Cardiac muscle cell (in vitro differentiated cells and primary cell): Measurements from ENCODE around the gene NRXN2. TPM values are rescaled to one million over a fixed set of nuclear protein-coding genes. Genes with fewer than 3 reads are reported as not detected.

ENCODE experiments used
- DNase-seq, 2 donors: peaks; one replicate each; pipeline versions ENCODE4 v3.0.0 to v3.0.0-alpha.2; 2010 to 2017; ENCODE audit warnings: low read depth in 1 of 2, low spot score in 1 of 2
- H3K27ac ChIP-seq: fragments of 200-600 bp; sonication (generic); 2 replicates; pipeline ENCODE4 v1.5.1; 2016
- H3K27me3 ChIP-seq: fragments of 200-600 bp; sonication (generic); 2 replicates; pipeline ENCODE4 v1.6.0; 2016; ENCODE audit warnings: control low read depth
- H3K36me3 ChIP-seq: fragments of 200-600 bp; sonication (generic); 2 replicates; pipeline ENCODE4 v1.5.1; 2016; ENCODE audit warnings: control low read depth
- H3K4me1 ChIP-seq: fragments of 200-600 bp; sonication (generic); 2 replicates; pipeline ENCODE4 v1.8.1; 2017; ENCODE audit warnings: low read depth, mild to moderate bottlenecking, mixed run types
- H3K4me3 ChIP-seq: fragments of 200-600 bp; sonication (generic); 2 replicates; pipeline ENCODE4 v1.5.1; 2016; ENCODE audit warnings: mild to moderate bottlenecking
- H3K9me3 ChIP-seq: fragments of 200-600 bp; sonication (generic); 2 replicates; pipeline ENCODE4 v1.5.1; 2017; ENCODE audit warnings: low read depth, mild to moderate bottlenecking, control low read depth
- polyA plus RNA-seq: library from polyadenylated mRNA; unstranded; fragments of >200 nt; fragmentation: Nextera tagmentation; extraction: Ambion mirVana; gene quantifications from 2 replicates; pipeline ENCODE4 v1.2.1, GENCODE V29; 2016
- total RNA-seq: library from RNA; depleted of rRNA; stranded (reverse); fragments of >200 nt; gene quantifications from 2 replicates; pipeline ENCODE4 v1.2.3, GENCODE V29; 2016
- TF ChIP-seq, protein P1 (sequence below): IDR thresholded peaks from 2 replicates; pipeline ENCODE4 v1.5.1; 2012; ENCODE audit warnings: low read depth, mild to moderate bottlenecking, low read length

NRXN2 gene
- total and polyA plus RNA-seq, 2 experiments from 2014 or later = 1.2 to 1.3 TPM

- H3K9me3 ChIP-seq = no peaks in the 10 kb centered on the region
- TF ChIP-seq, protein P1, sequence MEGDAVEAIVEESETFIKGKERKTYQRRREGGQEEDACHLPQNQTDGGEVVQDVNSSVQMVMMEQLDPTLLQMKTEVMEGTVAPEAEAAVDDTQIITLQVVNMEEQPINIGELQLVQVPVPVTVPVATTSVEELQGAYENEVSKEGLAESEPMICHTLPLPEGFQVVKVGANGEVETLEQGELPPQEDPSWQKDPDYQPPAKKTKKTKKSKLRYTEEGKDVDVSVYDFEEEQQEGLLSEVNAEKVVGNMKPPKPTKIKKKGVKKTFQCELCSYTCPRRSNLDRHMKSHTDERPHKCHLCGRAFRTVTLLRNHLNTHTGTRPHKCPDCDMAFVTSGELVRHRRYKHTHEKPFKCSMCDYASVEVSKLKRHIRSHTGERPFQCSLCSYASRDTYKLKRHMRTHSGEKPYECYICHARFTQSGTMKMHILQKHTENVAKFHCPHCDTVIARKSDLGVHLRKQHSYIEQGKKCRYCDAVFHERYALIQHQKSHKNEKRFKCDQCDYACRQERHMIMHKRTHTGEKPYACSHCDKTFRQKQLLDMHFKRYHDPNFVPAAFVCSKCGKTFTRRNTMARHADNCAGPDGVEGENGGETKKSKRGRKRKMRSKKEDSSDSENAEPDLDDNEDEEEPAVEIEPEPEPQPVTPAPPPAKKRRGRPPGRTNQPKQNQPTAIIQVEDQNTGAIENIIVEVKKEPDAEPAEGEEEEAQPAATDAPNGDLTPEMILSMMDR = no peak
- H3K27ac ChIP-seq = no peak overlapping the region
- peak in 1 of 2 donors; percentile 55 for DNase-seq
- no peaks in the 10 kb centered on the region for H3K36me3 ChIP-seq
- H3K27me3 ChIP-seq = peaks cover 21% of the 10 kb centered on the region
- no peak overlapping the region for H3K4me3 ChIP-seq
- no peaks in the 10 kb centered on the region for H3K4me1 ChIP-seq
Measured at GRCh38 chr11:64629796-64630562, 93.0 kb downstream of the NRXN2 start.

GRCh38 chr11:64629103-64629502 lies 93.9 kb downstream of the NRXN2 start:
- no peaks in the 10 kb centered on the region for H3K4me1 ChIP-seq
- no peaks in the 10 kb centered on the region for H3K36me3 ChIP-seq
- no peak for DNase-seq

GRCh38 chr11:64628596-64628995 lies 94.4 kb downstream of the NRXN2 start:
- no peak for DNase-seq
- no peak overlapping the region for H3K4me3 ChIP-seq
- no peaks in the 10 kb centered on the region for H3K4me1 ChIP-seq
- H3K36me3 ChIP-seq = no peaks in the 10 kb centered on the region
- TF ChIP-seq, protein P1 = no peak
- H3K27me3 ChIP-seq = peaks cover 21% of the 10 kb centered on the region
- no peak overlapping the region for H3K27ac ChIP-seq
- no peaks in the 10 kb centered on the region for H3K9me3 ChIP-seq

More at GRCh38 chr11:64629103-64629502, 93.9 kb downstream of the NRXN2 start:
- H3K4me3 ChIP-seq = no peak overlapping the region
- H3K9me3 ChIP-seq = no peaks in the 10 kb centered on the region
- H3K27ac ChIP-seq = no peak overlapping the region
- H3K27me3 ChIP-seq = peaks cover 21% of the 10 kb centered on the region
- TF ChIP-seq, protein P1 = no peak

- Histone ChIP-seq H3K4me3 (no peak overlapping the region), H3K27me3 (peaks cover 21% of the 10 kb centered on the region), H3K9me3 (no peaks in the 10 kb centered on the region), H3K4me1 (no peaks in the 10 kb centered on the region), H3K36me3 (no peaks in the 10 kb centered on the region), H3K27ac (no peak overlapping the region)
- TF ChIP-seq, protein P1 = no peak
- DNase-seq = no peak
Measured at GRCh38 chr11:64627371-64627770, 95.6 kb downstream of the NRXN2 start.

- DNase-seq = no peak
- H3K9me3 ChIP-seq = no peaks in the 10 kb centered on the region
- H3K4me1 ChIP-seq = no peaks in the 10 kb centered on the region
- H3K36me3 ChIP-seq = no peaks in the 10 kb centered on the region
- peaks cover 21% of the 10 kb centered on the region for H3K27me3 ChIP-seq
- H3K4me3 ChIP-seq = no peak overlapping the region
- no peak overlapping the region for H3K27ac ChIP-seq
- TF ChIP-seq, protein P1 = no peak
Measured at GRCh38 chr11:64626637-64627036, 96.4 kb downstream of the NRXN2 start.
